ENCODE data around the gene PTPN2. TPM values are rescaled to one million over a fixed set of nuclear protein-coding genes. Genes with fewer than 3 reads are reported as not detected.

PTPN2 gene
- total and polyA plus RNA-seq, 2 experiments from 2014 or later, result 49.9 to 65.5 TPM

DNA sequence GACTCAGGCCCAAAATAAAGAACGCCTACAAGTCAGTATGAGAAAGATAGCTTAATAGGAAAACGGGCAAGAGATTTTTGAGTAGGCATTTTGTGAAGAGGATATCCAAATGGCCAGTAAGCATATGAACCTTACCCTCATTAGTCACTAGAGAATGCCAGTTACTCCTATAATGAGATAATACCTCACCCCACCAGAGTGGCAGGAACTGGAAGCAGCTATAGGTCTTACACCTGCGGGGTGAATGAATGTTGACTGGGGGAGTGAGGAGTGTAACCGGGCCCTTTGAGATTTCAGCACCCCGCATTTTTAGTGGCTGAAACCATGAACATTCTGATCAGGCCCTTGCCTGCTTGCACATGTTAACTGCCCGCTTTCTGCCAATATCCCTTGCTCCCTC is 7.5 kb upstream of the PTPN2 start (continued):
- TF ChIP-seq ZNF462 (CRISPR knock-in tag; IDR thresholded peaks at IDR 0.05) (no peak), POLR2AphosphoS5 (IDR thresholded peaks at IDR 0.05; ENCODE audit: low read depth) (no peak), STAT1 (IDR thresholded peaks at IDR 0.05; ENCODE audit: unreplicated experiment) (no peak)

GRCh38 chr18:12890964-12891363 is 6.9 kb upstream of the PTPN2 start:
- Mint-ChIP-seq H3K9me3 (peaks cover 16% of the 10 kb centered on the region; the same call in 2 of the 3 replicates), H3K4me1 (peaks cover 12% of the 10 kb centered on the region), H3K36me3 (ENCODE audit: low read depth) (peaks cover 8% of the 10 kb centered on the region; the same call in 1 of the 3 replicates), H3K4me3 (no peak overlapping the region), H3K27ac (no peak overlapping the region), H3K27me3 (ENCODE audit: insufficient read depth, low read depth, poor library complexity) (peaks cover 5% of the 10 kb centered on the region)
- no peak overlapping the region for H2AFZ ChIP-seq
- H3K36me3 ChIP-seq (ENCODE audit: insufficient read depth), result no peaks in the 10 kb centered on the region
- no peak for DNase-seq (ENCODE audit: low spot score)
- peaks cover 4% of the 10 kb centered on the region; the same call in 1 of the 2 replicates for H3K4me1 ChIP-seq (ENCODE audit: insufficient read depth)
- H3K4me2 ChIP-seq, result no peak overlapping the region
- ATAC-seq, result no peak
- H3K4me3 ChIP-seq, result no peak overlapping the region
- H3K27ac ChIP-seq (ENCODE audit: low read depth), result no peak overlapping the region
- H3F3A ChIP-seq (replicated peaks; ENCODE audit: low read depth), result 0 out of 2 replicates have a peak, but pooled peaks cover 3% of the 10 kb centered on the region
- H3K9me2 ChIP-seq (ENCODE audit: insufficient read depth), result no peaks in the 10 kb centered on the region
- no peak for TF ChIP-seq ZNF114 (CRISPR knock-in tag; IDR thresholded peaks at IDR 0.05)
- TF ChIP-seq ZNF331 (CRISPR knock-in tag; IDR thresholded peaks at IDR 0.05; ENCODE audit: low read depth), result no peak
- TF ChIP-seq ZNF462 (CRISPR knock-in tag; IDR thresholded peaks at IDR 0.05), result no peak
- TF ChIP-seq STAT1 (IDR thresholded peaks at IDR 0.05; ENCODE audit: unreplicated experiment), result no peak
- no peaks in the 10 kb centered on the region for H3K27me3 ChIP-seq (ENCODE audit: insufficient read depth)
- no peaks in the 10 kb centered on the region for H4K20me1 ChIP-seq (replicated peaks; ENCODE audit: insufficient read depth)
- no peaks in the 10 kb centered on the region for H3K79me2 ChIP-seq (replicated peaks; ENCODE audit: insufficient read depth)

All from GM23338 (cell line).